Measurements from ENCODE around the gene SMIM45.

The SMIM45 gene

GRCh38 chr22:41905411-41906202 is 46.3 kb upstream of the SMIM45 start:
- TF ChIP-seq CTCF (IDR thresholded peaks at IDR 0.05; ENCODE audit: low read length) (no peak), EZH2phosphoT487 (IDR thresholded peaks at IDR 0.05; ENCODE audit: low read length) (no peak), EZH2 (optimal IDR thresholded peaks at IDR 0.05; ENCODE audit: low read depth, low read length) (no peak)
- no peaks in the 10 kb centered on the region for H4K20me1 ChIP-seq (ENCODE audit: insufficient read depth, low read length)
- H3K9ac ChIP-seq (ENCODE audit: low read length): no peak overlapping the region
- H3K79me2 ChIP-seq (ENCODE audit: low read length): no peaks in the 10 kb centered on the region
- peaks cover 21% of the 10 kb centered on the region for H3K4me1 ChIP-seq (ENCODE audit: low read length)
- H3K27me3 ChIP-seq (replicated peaks; ENCODE audit: insufficient read depth, low read length): peaks cover 7% of the 10 kb centered on the region
- H3K9me2 ChIP-seq (replicated peaks; ENCODE audit: insufficient read depth, low read length): no peaks in the 10 kb centered on the region
- DNase-seq: no peak
- H3K9me3 ChIP-seq (replicated peaks; ENCODE audit: insufficient read depth, low read length): no peaks in the 10 kb centered on the region
- H3K27ac ChIP-seq (ENCODE audit: low read length): no peak overlapping the region
- no peak overlapping the region for H2AFZ ChIP-seq (ENCODE audit: low read length)
- no peak overlapping the region for H3K4me2 ChIP-seq (ENCODE audit: low read depth, low read length)
- H3K4me3 ChIP-seq (ENCODE audit: low read length): no peak overlapping the region
- H3F3A ChIP-seq (ENCODE audit: insufficient read depth, low read length): peaks cover 15% of the 10 kb centered on the region
- no peaks in the 10 kb centered on the region; the same call in 1 of the 2 replicates for H3K36me3 ChIP-seq (replicated peaks; ENCODE audit: insufficient read depth, low read length)

- Histone ChIP-seq H3K9ac (ENCODE audit: low read length) (no peak overlapping the region), H3K27ac (ENCODE audit: low read length) (no peak overlapping the region), H3K36me3 (replicated peaks; ENCODE audit: insufficient read depth, low read length) (no peaks in the 10 kb centered on the region; the same call in 1 of the 2 replicates), H3F3A (ENCODE audit: insufficient read depth, low read length) (peaks cover 15% of the 10 kb centered on the region), H3K79me2 (ENCODE audit: low read length) (no peaks in the 10 kb centered on the region), H3K4me1 (ENCODE audit: low read length) (peaks cover 21% of the 10 kb centered on the region), H3K27me3 (replicated peaks; ENCODE audit: insufficient read depth, low read length) (peaks cover 19% of the 10 kb centered on the region), H4K20me1 (ENCODE audit: insufficient read depth, low read length) (no peaks in the 10 kb centered on the region), H2AFZ (ENCODE audit: low read length) (no peak overlapping the region), H3K9me3 (replicated peaks; ENCODE audit: insufficient read depth, low read length) (no peaks in the 10 kb centered on the region), H3K4me3 (ENCODE audit: low read length) (no peak overlapping the region), H3K9me2 (replicated peaks; ENCODE audit: insufficient read depth, low read length) (no peaks in the 10 kb centered on the region), H3K4me2 (ENCODE audit: low read depth, low read length) (no peak overlapping the region)
- no peak for DNase-seq
- no peak for TF ChIP-seq EZH2 (optimal IDR thresholded peaks at IDR 0.05; ENCODE audit: low read depth, low read length)
- no peak for TF ChIP-seq CTCF (IDR thresholded peaks at IDR 0.05; ENCODE audit: low read length)
- no peak for TF ChIP-seq EZH2phosphoT487 (IDR thresholded peaks at IDR 0.05; ENCODE audit: low read length)
Observed at GRCh38 chr22:41906822-41907221, 45.1 kb upstream of the SMIM45 start.

GRCh38 chr22:41907436-41908401 is 44.2 kb upstream of the SMIM45 start:
- H3K4me3 ChIP-seq (ENCODE audit: low read length): no peak overlapping the region
- peak overlapping the region; percentile 16; the same call in 1 of the 2 replicates for H3K27ac ChIP-seq (ENCODE audit: low read length)
- H3K27me3 ChIP-seq (replicated peaks; ENCODE audit: insufficient read depth, low read length): peaks cover 27% of the 10 kb centered on the region
- no peaks in the 10 kb centered on the region for H3K79me2 ChIP-seq (ENCODE audit: low read length)
- H3F3A ChIP-seq (ENCODE audit: insufficient read depth, low read length): peaks cover 15% of the 10 kb centered on the region
- no peaks in the 10 kb centered on the region for H4K20me1 ChIP-seq (ENCODE audit: insufficient read depth, low read length)
- no peak overlapping the region for H3K9ac ChIP-seq (ENCODE audit: low read length)
- peak overlapping the region; percentile 8; the same call in 1 of the 2 replicates for H3K4me2 ChIP-seq (ENCODE audit: low read depth, low read length)
- no peaks in the 10 kb centered on the region for H3K9me2 ChIP-seq (replicated peaks; ENCODE audit: insufficient read depth, low read length)
- H3K36me3 ChIP-seq (replicated peaks; ENCODE audit: insufficient read depth, low read length): no peaks in the 10 kb centered on the region; the same call in 1 of the 2 replicates
- H3K4me1 ChIP-seq (ENCODE audit: low read length): peaks cover 21% of the 10 kb centered on the region
- TF ChIP-seq CTCF (IDR thresholded peaks at IDR 0.05; ENCODE audit: low read length): no peak
- no peaks in the 10 kb centered on the region for H3K9me3 ChIP-seq (replicated peaks; ENCODE audit: insufficient read depth, low read length)
- no peak overlapping the region for H2AFZ ChIP-seq (ENCODE audit: low read length)
- no peak for DNase-seq
